Measurements from ENCODE around the gene PCTP.

PCTP gene

DNA sequence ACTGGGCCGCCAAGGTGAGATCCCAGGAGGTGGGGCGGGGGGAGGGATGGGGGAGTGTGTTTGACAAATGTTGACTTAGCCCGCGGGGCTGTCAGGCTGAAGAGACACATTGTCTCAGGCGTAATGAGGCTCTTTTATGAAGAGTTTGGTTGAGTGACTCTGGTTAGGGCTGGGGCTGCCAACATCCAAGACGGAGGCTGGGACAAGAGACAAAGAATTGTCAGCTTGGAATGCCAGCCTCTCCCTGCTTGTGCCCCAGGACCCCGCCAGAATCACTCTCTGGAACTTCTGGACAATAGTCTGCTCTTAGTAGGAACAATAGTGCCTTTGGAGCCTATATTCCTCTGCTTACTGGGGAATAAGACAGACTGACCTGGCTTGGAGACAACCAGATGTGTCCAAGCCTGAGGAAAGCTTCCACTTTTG, 24.0 kb downstream of the PCTP start:
- Histone ChIP-seq H3K4me1 (ENCODE audit: control insufficient read depth in 1 of 2, insufficient read depth in 1 of 2, low read depth in 1 of 2, low read length in 1 of 2) (no peaks in the 10 kb centered on the region), H3K4me3 (ENCODE audit: low read depth in 1 of 2, low read length in 1 of 2) (no peak overlapping the region), H3K36me3 (peaks cover 72% of the 10 kb centered on the region), H3K9me3 (no peaks in the 10 kb centered on the region), H3K27ac (no peak overlapping the region), H3K27me3 (no peaks in the 10 kb centered on the region)
- TF ChIP-seq, protein P1, sequence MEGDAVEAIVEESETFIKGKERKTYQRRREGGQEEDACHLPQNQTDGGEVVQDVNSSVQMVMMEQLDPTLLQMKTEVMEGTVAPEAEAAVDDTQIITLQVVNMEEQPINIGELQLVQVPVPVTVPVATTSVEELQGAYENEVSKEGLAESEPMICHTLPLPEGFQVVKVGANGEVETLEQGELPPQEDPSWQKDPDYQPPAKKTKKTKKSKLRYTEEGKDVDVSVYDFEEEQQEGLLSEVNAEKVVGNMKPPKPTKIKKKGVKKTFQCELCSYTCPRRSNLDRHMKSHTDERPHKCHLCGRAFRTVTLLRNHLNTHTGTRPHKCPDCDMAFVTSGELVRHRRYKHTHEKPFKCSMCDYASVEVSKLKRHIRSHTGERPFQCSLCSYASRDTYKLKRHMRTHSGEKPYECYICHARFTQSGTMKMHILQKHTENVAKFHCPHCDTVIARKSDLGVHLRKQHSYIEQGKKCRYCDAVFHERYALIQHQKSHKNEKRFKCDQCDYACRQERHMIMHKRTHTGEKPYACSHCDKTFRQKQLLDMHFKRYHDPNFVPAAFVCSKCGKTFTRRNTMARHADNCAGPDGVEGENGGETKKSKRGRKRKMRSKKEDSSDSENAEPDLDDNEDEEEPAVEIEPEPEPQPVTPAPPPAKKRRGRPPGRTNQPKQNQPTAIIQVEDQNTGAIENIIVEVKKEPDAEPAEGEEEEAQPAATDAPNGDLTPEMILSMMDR (IDR thresholded peaks at IDR 0.05) = no peak

DNA sequence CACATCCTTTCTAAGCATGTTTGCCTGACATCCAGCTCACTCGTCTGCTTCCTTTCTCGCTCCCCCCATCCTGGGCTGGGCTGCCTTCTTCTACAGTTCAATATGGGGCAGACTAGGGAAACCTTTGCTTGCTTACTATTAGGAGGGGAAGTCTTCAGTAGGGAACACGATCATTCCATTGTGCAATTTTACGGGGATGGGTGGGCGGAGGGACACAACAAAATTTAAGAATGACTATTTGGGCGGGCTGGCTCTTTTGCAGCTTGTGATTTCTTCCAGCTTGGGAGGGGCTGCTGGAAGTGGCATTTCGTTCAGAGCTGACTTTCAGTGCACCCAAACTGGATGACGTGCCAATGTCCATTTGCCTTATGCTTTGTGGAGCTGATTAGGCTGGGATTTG, 25.4 kb downstream of the PCTP start:
- H3K27ac ChIP-seq = no peak overlapping the region
- H3K4me3 ChIP-seq (ENCODE audit: low read depth in 1 of 2, low read length in 1 of 2) = no peak overlapping the region
- no peaks in the 10 kb centered on the region for H3K27me3 ChIP-seq
- TF ChIP-seq, protein P1 (IDR thresholded peaks at IDR 0.05) = no peak
- no peaks in the 10 kb centered on the region for H3K4me1 ChIP-seq (ENCODE audit: control insufficient read depth in 1 of 2, insufficient read depth in 1 of 2, low read depth in 1 of 2, low read length in 1 of 2)
- H3K9me3 ChIP-seq = no peaks in the 10 kb centered on the region
- peaks cover 64% of the 10 kb centered on the region for H3K36me3 ChIP-seq

DNA sequence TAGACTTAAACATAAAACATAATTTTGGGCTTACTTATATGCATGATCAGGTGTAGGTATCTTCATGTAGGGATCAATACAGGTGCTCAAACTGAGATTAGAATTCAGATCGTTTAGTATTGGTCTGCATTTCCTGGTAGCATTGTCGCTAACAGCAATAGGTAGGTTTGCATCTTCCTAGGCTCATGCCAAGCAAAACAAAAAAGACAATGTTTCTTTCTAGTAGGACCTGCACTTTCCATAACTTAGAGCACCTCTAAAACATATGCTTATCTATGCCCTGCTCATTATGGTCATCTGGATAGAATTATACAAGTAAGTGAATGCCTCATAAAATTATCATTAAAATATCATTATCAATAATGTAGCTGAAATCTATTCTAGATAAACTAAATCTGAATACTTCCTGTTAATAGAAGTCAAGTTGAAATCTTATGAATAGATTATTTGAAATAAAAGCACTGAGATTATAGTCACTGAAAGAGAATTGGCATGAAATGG, 26.7 kb downstream of the PCTP start:
- Histone ChIP-seq H3K9me3 (no peaks in the 10 kb centered on the region), H3K36me3 (peaks cover 52% of the 10 kb centered on the region), H3K4me1 (ENCODE audit: control insufficient read depth in 1 of 2, insufficient read depth in 1 of 2, low read depth in 1 of 2, low read length in 1 of 2) (no peaks in the 10 kb centered on the region), H3K27ac (no peak overlapping the region), H3K27me3 (no peaks in the 10 kb centered on the region), H3K4me3 (ENCODE audit: low read depth in 1 of 2, low read length in 1 of 2) (no peak overlapping the region)
- TF ChIP-seq, protein P1 (IDR thresholded peaks at IDR 0.05) = no peak

DNA sequence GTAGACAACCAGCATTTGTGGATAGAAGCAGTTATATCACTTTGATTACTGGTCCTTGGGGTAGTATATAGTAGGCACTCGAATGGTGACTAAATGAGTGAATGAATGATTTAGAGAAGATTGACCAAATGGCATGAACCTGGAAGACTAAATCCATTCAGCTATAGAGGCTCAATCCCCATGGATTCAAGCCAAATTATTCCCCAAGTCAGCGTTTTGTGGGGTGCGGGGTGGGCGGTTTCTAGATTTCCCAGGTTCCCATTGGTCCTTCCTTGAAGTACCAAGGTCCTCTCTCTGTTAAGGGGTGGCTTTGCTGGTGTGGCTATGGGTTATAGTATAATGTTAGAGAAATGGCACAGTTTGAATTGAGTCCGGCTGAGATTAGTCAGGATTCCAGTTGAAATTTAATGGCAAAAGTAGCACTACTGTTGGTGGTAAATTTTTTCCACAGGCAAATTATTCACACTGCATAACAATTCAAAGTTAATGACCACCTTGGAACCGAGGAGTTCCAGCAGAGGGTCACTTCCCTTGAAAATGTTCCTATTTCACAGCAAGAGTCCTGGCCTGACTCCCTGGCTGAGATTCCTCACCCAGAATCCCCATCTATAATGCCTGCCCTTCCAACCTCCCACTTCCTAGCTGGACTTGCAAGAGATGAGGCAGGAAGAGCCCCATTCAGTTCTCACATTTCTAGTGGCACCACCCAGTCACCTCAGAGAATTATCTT, 27.7 kb downstream of the PCTP start:
- TF ChIP-seq, protein P1 (IDR thresholded peaks at IDR 0.05) = no peak
- Histone ChIP-seq H3K36me3 (peaks cover 41% of the 10 kb centered on the region), H3K9me3 (no peaks in the 10 kb centered on the region), H3K4me3 (ENCODE audit: low read depth in 1 of 2, low read length in 1 of 2) (no peak overlapping the region), H3K27me3 (no peaks in the 10 kb centered on the region), H3K27ac (no peak overlapping the region), H3K4me1 (ENCODE audit: control insufficient read depth in 1 of 2, insufficient read depth in 1 of 2, low read depth in 1 of 2, low read length in 1 of 2) (peaks cover 5% of the 10 kb centered on the region in 2 experiments)

DNA sequence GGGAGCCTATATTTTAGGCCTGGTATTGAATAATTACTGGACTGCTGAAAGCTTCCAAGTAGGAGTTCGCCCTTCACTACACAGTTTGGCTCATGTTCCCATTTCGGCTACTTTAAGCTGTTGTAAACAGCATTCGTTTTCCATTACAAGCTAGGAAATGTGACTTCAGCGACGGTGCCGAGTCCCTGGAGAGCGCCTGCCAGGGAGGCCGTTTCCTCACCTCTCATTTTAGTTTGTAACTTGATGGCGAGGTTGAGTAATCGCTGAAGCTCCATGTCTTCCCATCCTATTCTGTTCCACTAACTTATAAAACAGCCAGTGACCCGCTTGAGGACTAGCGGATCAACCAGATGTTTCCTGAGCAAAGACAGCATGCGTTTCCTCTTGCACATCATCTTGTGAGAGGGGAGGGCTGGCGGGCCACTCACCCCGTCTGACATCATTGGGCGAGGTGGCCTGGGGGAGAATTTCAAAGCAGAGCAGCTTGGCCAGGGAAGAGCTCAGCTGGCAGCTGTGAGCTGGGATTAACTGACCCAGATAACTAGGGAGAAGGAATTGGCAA, 32.9 kb downstream of the PCTP start:
- H3K36me3 ChIP-seq = no peaks in the 10 kb centered on the region
- no peak overlapping the region for H3K4me3 ChIP-seq (ENCODE audit: low read depth in 1 of 2, low read length in 1 of 2)
- peaks cover 8 to 11% of the 10 kb centered on the region in 2 experiments for H3K4me1 ChIP-seq (ENCODE audit: control insufficient read depth in 1 of 2, insufficient read depth in 1 of 2, low read depth in 1 of 2, low read length in 1 of 2)
- no peak overlapping the region for H3K27ac ChIP-seq
- no peaks in the 10 kb centered on the region for H3K9me3 ChIP-seq
- no peaks in the 10 kb centered on the region for H3K27me3 ChIP-seq
- TF ChIP-seq, protein P1 (IDR thresholded peaks at IDR 0.05) = no peak

All from neutrophil (primary cell).